Measurements from ENCODE around the gene ESX1.
"Not testable (repeated sequence)": the region's sequence is repeated elsewhere in the genome, so short reads cannot be mapped to it uniquely, and the experiment has no call there.

The ESX1 gene

DNA sequence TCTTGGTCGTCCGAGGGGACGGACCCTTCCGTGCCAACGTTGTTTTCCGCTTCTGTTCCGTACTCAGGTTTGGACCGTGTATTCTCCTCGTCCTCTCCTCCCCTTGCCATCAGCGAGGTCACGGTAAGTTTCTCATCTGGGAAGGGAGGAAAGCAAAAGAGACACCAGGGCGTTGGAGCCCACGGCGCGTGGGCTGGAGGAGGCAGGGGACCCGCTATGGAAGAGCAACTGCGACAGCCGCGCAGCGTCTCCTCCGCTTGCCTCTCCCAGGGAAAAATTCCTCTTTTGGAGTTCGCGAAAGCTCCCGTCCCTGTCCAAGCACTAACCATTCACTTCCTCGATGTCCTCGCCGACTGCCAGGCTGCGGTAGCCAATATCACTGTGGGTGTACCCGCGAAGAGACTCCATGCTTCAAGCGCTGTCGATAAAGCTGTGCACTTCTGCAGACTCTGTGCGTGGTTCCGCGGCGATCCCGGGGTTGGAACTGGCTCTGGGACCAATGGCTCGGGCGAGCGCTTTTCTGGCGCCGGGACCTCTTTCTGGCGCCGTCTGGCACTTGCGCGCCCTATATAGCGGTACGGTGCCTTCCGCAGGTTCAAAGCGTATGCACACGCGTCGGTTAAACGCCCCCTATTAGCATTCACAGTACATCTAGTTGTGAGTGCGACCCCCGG, at the start of gene ESX1:
Gene ESX1, minus strand, starts transcription at position 492 of the 674 bp plus-strand sequence. Its CDS starts 84 bp downstream, at position 408.
- DNase-seq: no peak

DNA sequence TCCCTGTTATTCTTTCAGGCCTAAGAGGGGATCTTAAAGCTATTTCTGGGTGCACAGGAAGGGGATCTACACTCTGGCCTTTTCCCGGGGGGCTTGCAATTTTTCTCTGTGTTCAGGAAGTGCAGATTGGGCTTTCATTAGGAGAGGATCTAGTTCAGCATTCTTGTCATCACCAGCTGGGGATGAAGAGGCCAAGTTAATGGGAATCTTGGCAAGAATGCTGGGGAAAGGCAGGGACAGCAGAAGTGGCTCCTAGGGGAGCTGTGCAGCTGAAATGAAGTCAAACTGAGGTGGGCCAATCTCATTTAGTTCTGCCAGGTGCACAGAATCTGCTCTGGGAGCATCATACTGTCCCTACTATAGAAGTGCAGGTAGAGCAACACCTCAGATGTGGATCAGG, 40.9 kb upstream of the ESX1 start:
- DNase-seq: no peak

DNA sequence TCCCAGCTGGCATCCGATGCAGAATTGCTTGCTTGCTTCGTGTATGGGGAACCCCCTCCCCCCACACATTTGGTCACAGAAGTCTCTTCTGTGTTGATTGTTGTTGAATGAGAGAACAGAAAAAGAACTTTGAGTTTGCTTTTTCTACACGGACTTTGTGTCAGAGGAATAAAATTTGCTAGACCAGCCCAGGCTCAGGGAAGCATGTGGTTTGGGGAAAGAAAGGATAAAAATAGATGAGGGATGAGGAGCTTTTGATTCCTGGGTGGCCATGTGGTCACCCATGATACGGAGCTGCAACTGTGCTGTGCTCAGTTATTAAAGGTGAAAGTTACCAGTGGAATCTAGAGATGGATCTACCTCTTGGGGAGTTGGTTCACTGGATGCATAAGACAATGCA, 34.2 kb upstream of the ESX1 start:
- no peak for DNase-seq

DNA sequence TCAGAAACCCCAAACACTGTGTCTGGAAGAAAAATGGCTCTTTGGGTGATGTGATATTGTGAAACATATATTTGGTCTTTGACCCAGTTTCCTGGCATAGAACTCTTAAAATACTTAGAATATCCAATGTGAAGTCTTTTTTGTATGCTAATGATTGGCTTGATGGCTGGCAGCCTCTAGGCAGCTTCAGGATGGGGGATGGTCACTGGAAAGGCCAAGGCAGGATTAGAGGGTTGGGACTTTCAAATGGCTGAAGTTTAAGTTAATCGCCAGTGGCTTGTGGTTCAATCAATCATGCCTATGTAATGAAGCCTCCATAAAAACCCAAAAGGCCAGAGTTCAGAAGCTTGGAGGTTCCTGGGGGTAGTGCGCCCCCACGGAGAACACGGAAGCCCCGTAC, 33.5 kb upstream of the ESX1 start:
- no peak for DNase-seq

DNA sequence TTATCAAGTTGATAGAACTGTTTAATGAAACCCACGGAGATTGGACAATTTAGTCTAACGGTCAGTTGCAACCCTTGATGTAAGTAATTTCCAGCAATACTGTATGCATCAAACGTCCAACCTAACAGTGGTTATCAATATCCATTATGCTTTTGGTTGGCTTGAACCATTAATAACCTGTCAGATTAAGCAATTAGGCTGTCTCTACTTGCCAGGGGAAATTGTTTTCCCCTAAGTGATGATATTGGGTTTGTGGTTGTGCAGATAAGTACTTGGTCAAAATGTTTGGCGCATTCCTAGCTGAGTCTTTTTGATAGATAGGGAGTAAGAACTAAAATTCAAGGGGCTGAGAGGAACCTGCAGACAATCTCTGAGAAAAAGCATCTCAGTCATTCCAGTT, 30.5 kb upstream of the ESX1 start:
- DNase-seq: no peak

DNA sequence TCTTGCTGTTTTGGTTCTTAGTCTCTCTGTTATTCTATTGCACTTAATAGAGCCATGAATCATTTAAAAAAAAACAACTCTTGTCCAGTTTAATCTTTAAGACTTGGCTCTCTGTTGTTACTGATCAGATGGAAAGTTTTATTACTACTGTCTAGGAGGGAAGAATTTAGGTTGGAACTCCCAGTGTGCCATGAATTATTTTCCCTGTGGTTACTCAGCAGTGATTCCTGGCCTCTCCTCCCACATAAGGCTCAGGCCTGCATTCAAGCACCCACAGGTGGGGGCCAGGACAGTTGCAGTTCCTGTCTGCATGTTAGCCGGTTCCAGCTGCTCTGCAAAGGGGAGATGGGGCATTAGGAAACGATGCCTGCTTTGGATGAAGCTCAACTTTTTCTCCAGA, 29.8 kb upstream of the ESX1 start:
- DNase-seq: no peak

DNA sequence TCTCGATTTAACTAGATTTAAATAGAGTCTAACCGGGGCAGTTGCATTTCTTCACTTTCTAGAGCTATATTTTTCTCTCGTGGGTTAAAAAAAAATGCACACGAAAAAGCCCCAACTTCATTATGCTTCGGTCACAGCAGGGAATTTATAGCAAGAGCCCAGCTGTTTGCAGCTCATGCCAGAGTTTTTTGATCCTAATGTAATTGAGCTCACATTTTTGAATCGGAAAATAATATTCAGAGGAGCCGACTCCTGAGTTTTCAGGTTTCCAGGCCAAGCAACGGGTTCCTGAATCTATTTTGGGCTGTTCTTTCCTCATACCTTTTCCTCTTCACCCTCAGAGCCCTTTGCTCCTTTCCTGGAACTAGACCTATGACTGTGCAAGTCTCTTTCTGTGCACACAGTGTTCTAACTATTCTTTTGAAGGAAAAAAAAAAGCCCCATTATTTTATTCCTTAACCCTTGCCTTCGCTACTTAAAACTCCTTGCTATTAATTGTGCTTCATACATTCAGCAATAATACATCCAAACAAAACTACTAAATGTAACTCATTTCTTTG, 27.5 kb upstream of the ESX1 start:
- no peak for DNase-seq

DNA sequence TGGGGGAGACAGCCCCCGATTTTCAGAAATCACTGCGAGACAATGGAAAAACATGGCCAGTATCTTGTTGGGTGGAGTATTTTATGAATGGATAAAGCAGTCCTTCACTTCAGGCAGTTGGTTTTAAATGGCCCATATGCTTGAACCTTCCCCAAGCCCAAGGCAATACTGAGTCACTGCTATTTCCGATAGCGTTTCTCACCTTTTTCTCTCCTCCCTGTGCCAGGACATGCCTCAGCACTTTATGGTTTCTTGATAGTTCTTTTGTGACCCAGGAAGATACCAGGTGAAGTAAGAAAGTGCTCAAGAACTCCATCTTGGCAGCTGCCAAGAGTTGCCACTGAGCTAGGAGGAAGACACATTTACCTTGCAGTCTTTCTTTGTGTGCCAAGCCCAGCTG, 26.8 kb upstream of the ESX1 start:
- no peak for DNase-seq

DNA sequence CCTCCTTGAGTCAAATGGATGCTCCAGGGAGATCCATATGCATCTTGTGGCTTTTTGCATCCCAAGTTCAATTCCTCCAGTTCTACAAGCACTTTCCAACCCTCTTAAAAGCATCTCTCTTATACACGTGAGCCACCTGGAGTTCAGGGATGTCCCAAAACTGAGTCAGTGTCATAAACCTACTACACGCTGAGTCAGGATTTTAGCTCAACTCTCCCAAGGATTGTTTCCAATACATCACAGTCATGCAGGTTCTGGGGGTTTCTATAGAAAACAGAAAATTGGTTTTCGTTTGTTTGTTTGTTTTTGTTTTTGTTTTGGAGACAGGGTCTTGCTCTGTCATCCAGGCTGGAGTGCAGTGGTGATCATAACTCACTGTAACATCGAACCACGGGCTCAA, 25.9 kb upstream of the ESX1 start:
- DNase-seq: no peak

DNA sequence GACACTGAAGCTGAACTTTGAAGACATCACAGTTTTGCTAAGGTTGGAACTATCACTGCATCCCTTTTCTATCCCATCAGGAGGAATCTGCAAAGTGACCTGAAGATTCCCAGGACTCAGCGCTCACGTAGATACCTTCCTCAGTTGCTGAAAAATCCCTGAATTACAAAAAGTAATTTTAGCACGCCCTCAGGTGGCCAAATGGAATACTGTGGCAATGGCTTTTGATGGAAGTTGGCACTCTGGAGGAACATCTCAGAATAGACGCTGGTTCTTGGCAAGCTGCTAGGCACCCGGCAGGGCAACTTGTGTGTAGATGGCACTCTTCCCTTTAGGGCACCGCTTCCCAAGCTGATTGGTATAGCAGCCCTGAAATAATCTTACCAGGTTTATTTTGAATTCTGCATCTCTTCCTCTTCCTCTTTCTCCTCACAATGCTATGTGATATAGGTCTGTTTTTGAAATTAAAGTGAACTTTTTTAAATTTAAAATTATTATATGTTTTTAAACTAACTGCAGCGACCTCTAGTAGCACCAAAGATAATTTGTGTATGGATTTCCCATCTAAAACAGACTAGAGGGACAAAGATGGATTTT, 16.3 kb upstream of the ESX1 start:
- DNase-seq: peak in 1 of 2 donors; percentile 2

DNA sequence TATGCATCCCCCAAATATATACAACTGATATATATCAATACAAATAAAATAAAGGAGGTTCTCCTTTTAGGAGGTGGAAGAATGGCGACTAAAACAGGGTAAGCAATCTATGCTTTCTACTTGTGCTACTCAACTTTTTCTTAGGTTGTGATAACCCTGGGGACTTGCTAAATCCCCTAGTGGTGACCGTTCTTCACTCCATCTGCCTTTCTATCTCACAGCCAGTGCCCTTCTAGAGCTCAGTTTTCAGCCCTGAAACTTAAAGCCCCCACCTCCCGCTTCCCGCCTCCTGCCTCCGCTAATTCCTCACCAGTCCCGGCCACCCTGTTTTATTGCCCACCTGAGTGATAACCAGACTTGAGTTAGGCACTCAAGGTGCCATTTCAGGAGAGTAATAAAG, 15.5 kb upstream of the ESX1 start:
- DNase-seq: no peak

DNA sequence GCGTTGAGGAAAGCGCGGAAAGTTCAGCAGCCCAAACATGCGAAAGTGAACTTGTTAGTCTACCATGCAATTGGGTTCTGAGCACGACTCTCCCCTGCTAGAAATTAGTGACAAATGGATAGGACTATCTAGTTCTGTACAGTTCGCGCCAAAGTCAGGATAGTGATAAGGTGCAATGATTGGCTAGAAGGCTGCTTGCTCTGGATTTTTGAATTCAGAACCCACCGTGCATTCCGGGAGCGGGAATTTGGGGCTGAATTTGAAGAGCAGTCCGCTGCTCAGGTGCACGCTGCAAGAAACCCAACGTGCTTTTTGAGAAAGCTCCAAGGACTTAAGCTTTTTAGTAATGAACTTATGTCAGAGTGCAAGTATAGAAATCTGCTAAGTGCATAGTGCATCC, 732 bp upstream of the ESX1 start:
- DNase-seq: no peak

DNA sequence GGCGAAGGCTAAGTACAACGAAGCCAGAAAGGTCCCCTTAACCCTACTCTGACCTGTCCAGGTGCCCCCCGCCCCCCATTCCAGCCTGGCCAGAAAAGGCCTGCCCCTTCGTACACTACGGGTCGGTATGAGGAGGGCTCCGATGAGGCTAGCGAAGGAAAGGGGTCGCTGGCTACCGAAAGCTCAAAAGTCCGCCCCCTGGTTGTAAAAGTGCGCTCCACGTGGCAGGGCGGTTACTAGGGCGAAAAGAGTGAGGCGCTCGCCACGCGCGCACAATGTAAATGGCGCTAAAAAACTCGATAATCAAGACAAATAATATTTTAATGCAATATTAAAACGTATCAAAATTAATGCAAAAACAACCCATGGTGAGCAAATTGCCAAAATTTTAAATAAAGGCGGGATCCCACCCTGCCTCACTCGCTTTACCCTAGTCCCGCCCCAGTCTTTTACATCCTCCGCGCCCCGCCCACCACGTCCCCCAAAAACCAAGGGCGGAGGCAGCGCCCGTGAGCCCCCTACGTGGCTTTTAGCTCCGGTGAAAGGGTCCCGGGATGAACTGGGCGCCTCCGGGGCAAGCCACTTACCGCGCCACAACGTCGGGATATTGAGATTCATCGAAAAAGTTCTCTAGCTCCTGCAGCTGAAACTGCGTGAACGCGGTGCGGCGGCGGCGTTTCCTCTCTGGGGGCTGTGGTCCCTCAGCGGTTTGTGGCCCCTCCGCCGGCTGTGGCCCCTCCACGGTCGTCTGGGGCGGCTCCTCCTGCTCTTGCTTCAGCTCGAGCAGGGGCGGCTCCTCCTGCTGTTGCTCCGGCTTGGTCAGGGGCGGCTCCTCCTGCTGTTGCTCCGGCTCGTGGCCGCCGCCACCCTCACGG, 929 bp downstream of the ESX1 start:
- no peak for DNase-seq

DNA sequence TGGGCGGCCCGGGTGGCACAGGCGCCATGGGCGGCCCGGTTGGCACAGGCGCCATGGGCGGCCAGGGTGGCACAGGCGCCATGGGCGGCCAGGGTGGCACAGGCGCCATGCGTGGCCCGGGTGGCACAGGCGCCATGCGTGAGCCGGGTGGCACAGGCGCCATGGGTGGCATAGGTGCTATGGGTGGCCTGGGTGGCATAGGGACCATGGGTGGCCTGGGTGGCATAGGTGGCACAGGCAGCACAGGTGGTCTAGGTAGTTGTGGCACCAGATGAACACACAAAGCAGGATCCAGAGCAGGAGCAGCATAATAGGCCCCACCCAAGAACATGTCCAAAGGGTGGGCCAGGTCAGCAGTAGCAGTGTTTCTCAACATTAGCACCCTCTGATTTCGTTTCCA, 4.3 kb downstream of the ESX1 start:
- DNase-seq: no peak

DNA sequence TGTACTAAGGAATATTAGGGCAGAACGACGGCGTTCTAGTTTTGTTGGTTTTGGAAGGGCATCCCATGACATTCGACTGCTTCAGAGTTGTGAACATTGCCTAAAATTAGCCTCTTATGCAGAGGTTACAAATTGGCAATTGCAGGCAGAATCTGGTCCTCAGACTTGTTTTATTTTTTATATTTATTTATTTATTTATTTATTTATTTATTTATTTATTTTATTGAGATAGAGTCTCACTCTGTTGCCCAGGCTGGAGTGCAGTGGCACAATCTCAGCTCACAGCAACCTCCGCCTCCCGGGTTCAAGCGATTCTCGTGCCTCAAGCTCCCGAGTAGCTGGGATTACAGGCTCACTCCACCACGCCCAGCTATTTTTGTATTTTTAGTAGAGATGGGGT, 24.7 kb downstream of the ESX1 start:
- DNase-seq: not testable (repeated sequence)

DNA sequence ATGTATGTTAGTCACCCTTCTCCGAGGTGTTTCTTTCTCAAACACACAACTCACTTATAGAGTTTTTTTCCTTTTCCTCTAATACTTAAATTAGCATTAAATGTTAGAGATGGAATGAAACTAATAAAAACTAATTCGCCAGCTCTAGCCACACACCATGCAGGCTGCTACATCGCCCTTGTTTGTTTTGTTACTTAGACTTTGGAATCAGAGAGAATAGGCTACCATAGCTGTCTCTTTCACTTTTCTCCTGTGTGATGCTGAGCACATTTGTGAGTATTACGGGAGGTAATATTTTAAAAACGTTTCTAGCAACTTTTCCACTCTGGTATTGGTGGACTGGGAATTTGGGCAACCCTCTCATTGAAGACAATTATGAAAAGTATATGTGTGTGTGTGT, 43.5 kb downstream of the ESX1 start:
- DNase-seq: no peak

DNA sequence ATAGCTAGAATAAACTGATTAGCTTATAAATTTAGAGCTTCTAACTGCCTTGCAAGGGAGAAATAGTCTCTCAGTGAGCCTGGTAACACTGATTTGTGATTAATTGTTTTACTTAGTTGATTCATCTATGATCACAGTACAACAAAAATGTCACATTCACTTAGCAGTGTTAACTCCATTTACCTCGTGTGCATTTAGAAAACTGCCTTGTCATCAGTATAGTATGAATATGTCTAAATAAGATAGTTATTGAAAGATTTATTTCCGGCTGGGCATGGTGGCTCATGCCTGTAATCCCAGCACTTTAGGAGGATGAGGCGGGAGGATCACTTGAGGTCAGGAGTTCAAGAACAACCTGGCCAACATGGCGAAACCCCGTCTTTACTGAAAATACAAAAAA, 49.2 kb downstream of the ESX1 start:
- no peak for DNase-seq

Measured in CD4-positive, alpha-beta T cell treated with Interleukin-4 for 1 hour (primary cell).